Superior temporal gyrus (tissue), 1 donor: ENCODE results near the gene KCNQ1.

Experiments used
- DNase-seq: peaks from one replicate; pipeline ENCODE4 v3.0.0-alpha.2; 2016; ENCODE audit errors: extremely low spot score

Gene KCNQ1

DNA sequence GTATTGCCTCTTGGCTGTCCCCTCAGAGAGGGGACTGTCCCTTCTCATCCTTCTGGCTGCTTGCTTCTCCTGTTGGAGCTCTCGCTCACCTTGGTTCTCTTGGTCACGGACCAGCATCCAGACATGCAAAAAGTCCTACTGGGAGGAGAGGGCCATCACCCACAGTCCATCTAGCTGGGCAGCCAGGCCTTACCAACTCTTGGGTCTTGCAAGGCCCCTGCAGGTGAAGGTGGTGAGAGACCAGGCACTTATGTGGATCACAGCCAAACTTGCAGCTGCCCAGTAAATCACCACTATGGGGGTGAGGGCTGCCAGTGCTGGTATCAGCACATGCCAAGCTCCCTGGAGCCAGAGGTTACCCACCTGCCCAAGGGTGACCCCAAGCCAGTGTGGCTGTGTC is 218.7 kb downstream of the KCNQ1 start:
- DNase-seq: no peak

DNA sequence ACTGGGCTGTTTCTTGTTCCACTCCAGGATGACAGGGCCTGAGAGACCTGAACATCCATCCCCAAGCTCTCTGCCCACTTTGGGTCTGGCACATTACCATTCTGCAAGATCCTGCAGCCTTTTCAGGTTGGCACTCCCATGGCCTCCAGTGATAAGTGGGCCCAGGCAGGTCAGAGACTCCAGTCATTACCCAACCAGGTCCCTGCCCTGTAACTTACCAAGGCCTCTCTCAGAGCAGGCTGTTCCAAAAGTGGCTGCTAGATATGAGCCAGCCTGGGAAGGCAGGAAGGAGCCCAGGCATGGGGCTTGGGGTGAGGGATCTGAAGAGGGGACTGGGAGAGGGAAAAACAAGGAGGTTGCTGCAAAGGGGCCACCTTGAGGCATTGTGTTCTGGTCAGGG is 219.1 kb downstream of the KCNQ1 start:
- DNase-seq: no peak

GRCh38 chr11:2664376-2664775 is 219.6 kb downstream of the KCNQ1 start:
- DNase-seq: no peak

GRCh38 chr11:2664791-2665525 is 220.2 kb downstream of the KCNQ1 start:
- DNase-seq: no peak

GRCh38 chr11:2665526-2666400 is 221.0 kb downstream of the KCNQ1 start:
- no peak for DNase-seq

DNA sequence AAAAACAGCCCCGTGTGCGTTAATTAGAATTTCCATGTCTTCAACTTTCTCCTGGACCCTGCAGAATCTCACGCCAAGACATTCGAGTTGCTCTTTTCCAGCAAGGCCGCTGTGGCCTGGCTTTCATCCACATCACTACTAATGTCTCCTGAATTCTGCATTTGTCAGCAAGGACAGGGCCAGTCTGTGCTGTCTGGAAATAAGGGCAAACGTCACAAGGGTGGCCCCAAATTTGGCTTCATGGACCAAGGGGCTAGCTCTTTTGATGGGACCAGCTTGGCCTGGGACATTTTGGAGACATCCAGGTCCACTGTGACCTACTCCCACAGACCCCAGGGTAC is 221.6 kb downstream of the KCNQ1 start:
- DNase-seq: no peak

- DNase-seq: no peak
Measured at GRCh38 chr11:2666828-2667570, 222.2 kb downstream of the KCNQ1 start.

DNA sequence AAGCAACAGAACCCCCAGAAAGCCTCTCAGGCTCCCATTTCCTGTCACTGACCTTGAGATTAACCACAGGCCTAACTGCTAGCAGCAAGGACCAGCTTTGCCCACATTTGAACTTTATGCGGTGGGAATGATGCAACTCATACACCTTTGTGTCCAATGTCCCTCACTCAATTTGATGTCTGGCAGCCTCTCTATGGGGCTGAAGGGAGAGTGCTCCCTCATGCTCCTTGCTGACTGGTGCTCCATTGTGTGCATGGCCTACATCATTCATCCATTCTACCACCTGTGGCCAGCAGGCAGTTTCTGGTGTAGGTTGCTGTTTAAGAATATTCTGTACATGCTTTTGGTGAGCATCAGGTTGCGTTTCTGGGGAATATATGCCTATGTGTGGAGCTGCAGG is 223.1 kb downstream of the KCNQ1 start:
- DNase-seq: no peak

DNA sequence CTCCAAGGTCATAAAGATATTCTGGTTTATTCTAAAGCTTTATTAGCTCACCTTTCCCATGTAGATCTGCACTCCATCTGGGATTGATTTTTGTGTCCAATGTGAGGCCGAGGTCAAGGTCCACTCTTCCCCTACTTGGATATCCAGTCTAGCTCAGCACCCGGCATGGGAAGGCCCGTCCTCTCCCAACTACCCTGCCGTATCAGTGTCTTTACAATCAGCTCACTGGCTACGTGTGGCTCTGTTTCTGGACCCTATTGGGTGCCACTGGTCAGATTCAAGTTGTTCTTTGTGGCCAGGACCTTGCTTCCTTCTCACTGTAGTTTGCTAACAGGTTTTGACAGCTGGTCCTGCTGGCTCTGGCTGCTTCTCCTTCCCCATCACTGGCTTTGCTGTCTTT is 224.1 kb downstream of the KCNQ1 start:
- no peak for DNase-seq

- DNase-seq: no peak
Measured at GRCh38 chr11:2669634-2670469, 225.0 kb downstream of the KCNQ1 start.

- DNase-seq: no peak
Measured at GRCh38 chr11:2670541-2671100, 225.8 kb downstream of the KCNQ1 start.

DNA sequence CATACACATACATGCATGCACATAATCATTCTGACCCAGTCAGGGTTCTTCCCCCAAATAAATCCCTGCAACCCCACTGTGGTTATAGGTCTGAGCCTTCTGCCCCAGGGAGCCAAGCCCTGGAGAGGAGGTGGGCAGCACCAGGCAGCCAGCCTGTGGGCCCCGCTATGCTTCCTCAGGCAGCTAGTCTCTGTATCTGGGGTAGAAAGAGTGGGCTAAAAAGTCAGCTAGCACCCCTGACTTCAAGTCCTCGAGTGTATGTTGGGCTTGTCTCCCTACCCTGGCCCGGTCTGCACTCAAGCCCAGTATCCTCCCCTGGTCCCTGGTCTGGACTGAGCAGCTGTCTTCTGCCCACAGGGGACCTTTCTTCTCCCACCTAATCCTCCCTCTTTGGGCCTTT is 226.9 kb downstream of the KCNQ1 start:
- DNase-seq: no peak

DNA sequence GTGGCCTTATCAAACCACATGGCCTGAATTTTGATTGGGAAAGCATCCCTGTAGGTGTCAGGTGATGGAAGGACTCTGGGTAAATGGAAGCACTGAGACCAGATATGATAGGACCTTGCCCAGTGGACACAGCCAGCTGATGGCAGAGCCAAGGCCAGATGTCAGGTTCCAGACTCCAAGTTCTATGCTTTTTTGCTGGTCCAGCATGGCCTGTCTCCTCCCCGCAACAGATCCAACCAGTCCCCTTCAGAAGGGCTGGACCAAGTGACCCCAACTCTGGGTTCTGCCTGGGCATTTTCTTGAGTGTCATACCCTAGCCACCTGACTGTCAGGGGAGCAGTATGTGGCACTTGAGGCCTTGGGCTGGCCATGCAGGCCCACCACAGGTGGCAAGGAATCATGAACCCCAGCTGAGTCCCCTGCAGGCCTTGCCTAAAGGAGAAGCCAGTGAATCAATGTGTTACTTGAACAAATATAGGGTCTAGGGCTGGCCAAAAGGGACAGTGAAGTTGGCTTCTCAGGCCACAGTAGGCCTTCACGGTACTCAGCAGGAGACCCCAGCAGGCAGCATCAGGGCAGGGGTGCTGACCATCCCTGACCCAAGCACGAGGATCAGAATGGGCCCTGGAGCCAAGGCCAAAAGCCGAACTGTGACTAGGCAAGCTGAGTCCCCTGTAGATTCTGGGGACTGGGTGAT is 227.9 kb downstream of the KCNQ1 start:
- no peak for DNase-seq

GRCh38 chr11:2673250-2673610 is 228.4 kb downstream of the KCNQ1 start:
- DNase-seq: no peak

DNA sequence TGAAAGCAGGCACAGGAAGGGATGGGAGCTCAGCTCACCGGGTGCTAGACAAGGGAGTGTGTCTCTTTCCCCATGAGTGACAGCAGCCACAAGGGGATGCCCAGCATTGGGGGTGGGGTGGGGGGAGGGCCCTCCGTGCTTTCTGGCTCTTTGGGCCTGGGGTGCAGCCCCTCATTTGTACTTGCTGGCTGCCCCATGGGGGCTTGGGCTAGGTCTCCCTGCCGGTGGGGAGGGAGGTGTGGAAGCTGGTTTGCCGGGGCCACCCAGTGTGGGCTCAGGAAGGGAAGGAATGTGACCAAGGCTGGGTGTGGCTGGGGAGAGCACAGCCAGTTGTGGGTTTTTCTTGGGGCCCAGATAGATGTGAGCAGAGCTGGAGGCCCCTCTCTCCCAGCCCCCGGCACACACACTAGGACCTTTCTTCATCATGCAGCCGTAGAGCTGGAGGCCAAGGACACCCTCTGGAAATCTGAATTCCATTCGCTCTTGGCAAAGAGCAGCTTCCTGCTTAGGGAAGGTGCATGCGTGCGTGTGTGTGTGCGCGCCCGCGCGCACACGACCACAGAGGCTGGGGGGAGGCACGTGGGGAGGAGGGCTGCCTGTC is 229.2 kb downstream of the KCNQ1 start:
- no peak for DNase-seq

DNA sequence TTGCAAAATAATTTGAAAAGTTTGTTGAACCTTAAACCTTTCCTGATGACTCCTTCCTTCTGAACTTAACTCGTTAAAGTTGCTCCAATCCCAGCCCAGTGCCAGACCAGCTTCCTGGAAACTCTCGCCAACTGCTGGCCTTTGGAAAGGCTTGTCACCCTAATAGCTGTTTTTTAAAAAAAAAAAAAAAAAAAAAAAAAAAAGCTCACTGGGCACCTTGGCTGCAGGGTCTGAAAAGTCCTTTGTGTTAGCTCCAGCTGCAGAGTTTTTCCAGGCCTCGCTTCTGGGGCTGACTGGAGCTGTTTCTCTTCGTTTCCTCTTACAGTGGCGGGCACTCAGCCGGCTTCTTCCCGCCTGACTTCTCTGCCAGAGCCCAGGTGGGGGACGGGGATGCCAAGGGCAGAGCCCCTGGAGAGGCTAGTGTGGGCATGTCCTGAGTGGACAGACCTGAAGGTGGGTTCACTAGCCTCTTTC is 229.9 kb downstream of the KCNQ1 start:
- DNase-seq: peak; percentile 48

GRCh38 chr11:2675540-2675939 is 230.7 kb downstream of the KCNQ1 start:
- DNase-seq: peak; percentile 45

GRCh38 chr11:2677127-2677526 is 232.3 kb downstream of the KCNQ1 start:
- DNase-seq: no peak

GRCh38 chr11:2678396-2678795 is 233.6 kb downstream of the KCNQ1 start:
- no peak for DNase-seq

DNA sequence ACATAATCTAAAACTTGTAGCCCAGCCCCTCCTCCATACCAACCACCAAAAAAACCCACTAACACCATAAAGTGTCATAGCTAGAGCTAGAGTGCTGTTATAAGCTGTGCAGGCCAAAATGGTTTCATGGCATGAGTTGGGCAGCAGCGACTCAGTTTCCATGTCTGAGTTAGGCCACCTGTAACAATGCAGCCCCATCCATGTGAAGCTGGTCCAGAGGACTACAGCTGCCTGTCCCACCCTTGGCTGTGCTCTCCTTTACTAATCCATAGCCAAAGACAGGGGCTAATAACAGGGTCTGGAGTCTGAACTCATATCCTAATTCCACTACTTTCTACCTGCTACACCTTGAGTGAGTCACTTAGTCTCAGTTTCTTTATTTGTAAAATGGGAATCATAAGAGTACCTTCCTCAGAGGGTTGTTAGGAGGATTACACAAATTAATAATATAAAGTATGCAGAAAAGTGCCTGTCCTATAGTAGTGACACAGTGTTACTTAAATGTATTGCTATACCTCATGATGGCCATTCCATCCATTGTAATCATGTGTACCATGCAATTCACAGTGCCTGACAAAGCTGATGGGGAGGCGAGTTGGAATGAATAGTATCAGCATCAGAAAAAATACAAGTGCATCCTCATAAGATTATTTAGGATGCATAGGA is 234.3 kb downstream of the KCNQ1 start:
- DNase-seq: no peak
